CD4-positive, alpha-beta T cell treated with Interleukin-6 at 100 ng/mL for 8 hours (primary cell): Measurements from ENCODE around the gene ZFAND2B.
A peak's percentile ranks its signal among the peaks of the same experiment; 100 is the strongest.
"Not testable (repeated sequence)": the region's sequence is repeated elsewhere in the genome, so short reads cannot be mapped to it uniquely, and the experiment has no call there.

ENCODE experiments used
- DNase-seq: peaks from one replicate; pipeline ENCODE4 v3.0.0-alpha.2; 2020; ENCODE audit warnings: mixed read lengths, low spot score

Gene ZFAND2B

DNA sequence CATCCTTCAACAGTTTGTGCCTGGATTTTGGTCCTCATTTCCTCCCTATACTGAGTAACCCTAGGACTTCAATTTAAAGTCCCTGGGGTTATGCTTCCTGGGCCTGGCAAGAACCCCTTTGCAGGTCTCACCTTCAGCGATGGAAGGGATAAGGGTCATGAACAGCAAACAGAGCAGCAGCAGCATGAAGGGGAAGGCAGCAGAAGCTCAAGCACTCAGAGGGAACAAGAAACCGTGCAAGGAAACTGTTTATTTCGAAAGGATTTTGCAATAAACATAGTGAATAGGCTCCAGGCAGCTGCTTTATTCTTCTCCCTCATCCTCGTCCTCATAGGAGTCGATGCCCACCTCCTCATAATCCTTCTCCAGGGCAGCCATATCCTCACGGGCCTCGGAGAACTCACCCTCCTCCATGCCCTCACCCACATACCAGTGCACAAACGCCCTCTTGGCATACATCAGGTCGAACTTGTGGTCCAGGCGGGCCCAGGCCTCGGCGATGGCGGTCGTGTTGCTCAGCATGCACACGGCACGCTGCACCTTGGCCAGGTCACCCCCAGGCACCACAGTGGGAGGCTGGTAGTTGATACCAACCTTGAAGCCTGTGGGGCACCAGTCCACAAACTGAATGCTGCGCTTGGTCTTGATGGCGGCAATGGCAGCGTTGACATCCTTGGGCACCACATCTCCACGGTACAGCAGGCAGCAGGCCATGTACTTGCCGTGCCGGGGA is 43.6 kb downstream of the ZFAND2B start:
- peak; percentile 9 for DNase-seq

DNA sequence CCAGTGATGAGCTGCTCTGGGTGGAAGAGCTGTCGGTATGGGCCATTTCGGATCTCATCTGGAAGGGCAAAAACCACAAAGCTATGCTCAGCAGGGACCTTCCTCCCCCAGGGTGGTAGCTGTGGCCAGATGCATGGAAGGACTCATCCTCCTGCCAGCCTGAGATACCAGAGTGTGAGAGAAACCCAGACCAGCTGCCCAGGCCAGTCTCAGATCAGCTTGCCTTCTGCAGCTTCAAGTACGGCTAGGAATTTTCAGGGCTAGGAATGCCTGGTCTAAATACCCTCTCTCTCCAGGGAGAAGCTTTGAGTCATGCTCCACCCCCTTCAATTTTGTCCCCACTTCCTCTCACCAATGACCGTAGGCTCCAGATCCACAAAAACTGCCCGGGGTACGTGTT is 45.1 kb downstream of the ZFAND2B start:
- no peak for DNase-seq

- peak; percentile 32 for DNase-seq
Measured at GRCh38 chr2:219252084-219252483, 45.5 kb downstream of the ZFAND2B start.

DNA sequence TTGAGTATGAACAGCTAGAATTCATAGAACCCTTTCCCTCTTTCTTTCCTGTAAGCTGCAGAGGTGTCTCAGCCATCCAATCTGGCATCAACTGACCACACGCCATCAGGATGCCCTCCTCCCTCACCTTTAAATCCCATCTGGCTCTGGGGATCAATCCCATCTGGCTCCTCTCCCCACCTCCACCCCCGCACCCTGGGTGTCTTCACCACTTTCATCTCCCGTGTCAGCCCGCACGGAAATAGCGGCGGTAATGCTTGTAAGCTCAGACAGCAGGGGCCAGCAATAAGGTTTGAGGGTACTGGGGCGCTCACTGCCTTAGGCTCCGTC is 46.0 kb downstream of the ZFAND2B start:
- DNase-seq = no peak

DNA sequence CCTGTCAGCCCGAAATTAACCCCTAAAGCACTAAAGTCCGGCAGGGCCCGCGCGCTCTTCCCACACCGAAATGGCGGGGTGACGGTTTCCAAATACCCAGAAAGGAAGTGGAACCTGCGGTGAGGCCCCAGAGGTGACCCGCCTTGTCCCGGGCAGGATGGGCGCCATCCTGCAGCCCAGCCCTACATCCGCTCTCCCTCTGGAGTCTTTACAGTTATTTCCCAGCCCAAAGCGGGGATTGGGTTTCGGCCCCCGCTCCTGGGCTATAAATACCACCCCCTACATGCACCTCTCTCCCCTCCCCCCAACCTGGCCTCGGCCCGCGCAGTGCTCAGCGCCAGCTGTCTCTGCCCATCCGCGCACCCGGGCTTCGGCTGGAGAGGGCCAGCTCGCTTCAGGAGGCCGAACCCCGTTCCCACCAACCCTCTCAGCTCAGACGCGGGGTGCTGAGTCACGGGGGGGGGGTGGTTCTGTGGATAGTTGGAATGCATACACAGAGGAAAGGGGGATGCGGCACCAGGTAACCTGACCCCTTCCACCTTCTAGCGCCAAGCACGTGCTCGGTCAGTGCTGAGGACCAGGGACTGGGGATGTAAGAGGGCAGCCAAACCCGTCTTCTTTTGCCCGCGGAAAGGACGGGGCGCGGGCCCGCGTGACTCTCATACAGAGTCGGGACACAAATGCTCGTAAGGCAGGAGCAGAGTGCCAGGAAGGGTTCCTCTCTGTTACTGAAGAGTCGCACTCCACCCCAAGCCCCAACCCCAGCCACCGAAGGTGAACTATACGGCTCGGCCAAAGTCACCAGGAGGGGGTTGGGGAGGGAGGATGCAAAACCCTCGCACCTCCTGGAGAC is 46.5 kb downstream of the ZFAND2B start, which contains the start of gene TUBA4B:
Gene TUBA4B (plus strand): TSS at position 344 of the 853 bp plus-strand sequence. CDS start 165 bp downstream, at position 509.
- DNase-seq = peak; percentile 43

DNA sequence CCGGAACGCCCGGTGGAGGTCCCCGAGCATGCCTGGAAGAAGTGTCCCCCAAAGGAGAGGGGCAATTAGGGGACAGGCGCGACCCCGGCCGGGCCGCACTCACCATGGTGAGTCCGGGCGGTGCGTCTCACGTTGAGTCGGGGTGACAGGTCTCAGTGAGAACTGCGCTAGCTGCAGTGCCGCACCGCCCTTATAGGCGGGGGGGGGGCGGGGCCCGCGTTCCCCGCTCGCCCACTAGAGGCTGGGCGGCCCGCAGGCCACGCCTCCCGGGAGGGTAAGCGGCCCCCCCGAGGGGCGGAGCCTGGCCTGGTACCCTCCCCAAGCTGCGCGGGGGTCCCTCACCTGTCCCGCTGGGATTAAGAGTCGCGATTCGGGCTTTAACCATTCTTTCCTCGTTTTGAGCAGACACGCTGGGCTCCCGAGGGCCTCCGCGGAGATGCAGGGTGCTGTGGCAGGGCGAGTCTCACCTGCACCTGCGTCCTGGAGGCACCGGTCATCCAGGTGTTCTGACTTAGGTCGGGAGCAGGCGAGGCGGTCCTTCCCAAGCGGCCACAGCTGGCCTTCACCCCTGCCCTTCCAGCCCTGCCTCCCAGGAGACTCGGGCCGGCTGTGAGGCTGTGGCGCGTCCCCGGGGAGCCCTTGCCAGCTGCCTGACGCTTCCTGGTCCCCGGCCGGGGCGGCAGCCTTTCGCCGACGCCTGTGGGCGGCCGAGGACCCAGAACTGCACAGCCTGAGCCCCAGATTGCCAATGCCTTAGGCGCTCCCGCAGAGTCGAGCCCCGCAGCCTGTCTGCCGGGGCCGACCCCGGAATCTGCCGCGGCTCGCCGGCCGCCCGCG is 47.4 kb downstream of the ZFAND2B start, which contains the start of gene TUBA4A:
Gene TUBA4A (minus strand): TSS at position 166 of the 837 bp plus-strand sequence. CDS start 60 bp downstream, at position 106.
- DNase-seq = peak; percentile 92

DNA sequence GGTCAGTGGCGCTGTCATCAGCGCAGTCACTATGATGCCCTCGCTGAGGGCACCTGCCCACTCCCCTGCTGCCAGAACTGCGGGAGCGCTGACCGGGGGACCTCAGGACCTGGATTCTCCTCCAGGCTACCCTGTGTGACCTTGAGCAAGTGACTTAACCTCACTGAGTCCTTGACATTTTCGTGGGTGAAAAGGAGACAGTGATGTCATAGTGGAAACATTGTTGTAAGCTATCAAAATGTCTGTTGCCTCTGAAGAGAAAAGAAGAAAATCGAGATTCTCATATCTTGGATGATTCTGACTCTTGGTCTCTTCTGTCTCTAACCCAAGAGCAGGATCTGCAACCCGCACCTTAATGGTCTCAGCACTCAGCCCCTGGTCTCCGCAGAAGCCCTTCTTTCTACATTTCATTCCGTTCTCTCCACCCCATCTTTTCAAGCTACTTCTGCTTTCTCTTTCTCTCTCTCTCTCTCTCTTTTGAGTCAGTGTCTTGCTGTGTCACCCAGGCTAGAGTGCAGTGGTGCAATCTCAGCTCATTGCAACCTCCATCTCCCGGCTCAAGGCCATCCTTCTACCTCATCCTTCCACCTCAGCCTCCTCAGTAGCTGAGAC is 48.1 kb downstream of the ZFAND2B start:
- peak; percentile 43 for DNase-seq

GRCh38 chr2:219258942-219259341 is 52.4 kb downstream of the ZFAND2B start:
- DNase-seq = not testable (repeated sequence)
